ENCODE data around the gene PLA2G2C.

DNA sequence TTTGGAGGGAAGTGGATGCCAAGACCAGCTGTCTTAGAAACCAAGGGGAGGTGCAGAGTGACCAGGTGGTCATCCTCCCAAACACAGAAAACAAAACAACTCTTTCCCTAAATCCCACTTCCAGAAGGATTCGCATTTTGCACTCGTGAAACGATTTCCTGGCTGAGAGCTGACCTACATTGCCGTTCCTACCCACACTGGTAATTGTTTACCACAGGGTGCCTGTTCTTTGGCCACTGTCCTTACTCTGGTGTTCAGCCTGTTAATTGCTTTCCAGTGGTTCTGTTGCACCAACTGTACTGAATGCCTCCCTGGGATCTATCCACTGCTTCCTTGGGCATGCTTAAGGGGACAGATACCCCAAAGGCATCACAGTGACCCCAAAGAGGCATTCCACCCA lies 23.2 kb upstream of the PLA2G2C start:
- TF ChIP-seq, protein P1, sequence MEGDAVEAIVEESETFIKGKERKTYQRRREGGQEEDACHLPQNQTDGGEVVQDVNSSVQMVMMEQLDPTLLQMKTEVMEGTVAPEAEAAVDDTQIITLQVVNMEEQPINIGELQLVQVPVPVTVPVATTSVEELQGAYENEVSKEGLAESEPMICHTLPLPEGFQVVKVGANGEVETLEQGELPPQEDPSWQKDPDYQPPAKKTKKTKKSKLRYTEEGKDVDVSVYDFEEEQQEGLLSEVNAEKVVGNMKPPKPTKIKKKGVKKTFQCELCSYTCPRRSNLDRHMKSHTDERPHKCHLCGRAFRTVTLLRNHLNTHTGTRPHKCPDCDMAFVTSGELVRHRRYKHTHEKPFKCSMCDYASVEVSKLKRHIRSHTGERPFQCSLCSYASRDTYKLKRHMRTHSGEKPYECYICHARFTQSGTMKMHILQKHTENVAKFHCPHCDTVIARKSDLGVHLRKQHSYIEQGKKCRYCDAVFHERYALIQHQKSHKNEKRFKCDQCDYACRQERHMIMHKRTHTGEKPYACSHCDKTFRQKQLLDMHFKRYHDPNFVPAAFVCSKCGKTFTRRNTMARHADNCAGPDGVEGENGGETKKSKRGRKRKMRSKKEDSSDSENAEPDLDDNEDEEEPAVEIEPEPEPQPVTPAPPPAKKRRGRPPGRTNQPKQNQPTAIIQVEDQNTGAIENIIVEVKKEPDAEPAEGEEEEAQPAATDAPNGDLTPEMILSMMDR (IDR thresholded peaks at IDR 0.05; ENCODE audit: extremely low read depth in 1 of 2, insufficient read depth in 1 of 2, low read depth in 1 of 2, low read length in 2 of 2), result no peak
- TF ChIP-seq EZH2 (IDR thresholded peaks at IDR 0.05; ENCODE audit: borderline replicate concordance, low read depth, low read length, severe bottlenecking) (no peak), JUN (IDR thresholded peaks at IDR 0.05; ENCODE audit: borderline replicate concordance, insufficient read depth, insufficient read length, low read depth) (no peak), POLR2AphosphoS5 (IDR thresholded peaks at IDR 0.05; ENCODE audit: insufficient read depth, low read depth, low read length) (no peak), POLR2A (IDR thresholded peaks at IDR 0.05; ENCODE audit: low read depth, low read length) (no peak), FOS (IDR thresholded peaks at IDR 0.05; ENCODE audit: borderline replicate concordance, insufficient read depth, low read length) (no peak)
- TF ChIP-seq, protein P2, sequence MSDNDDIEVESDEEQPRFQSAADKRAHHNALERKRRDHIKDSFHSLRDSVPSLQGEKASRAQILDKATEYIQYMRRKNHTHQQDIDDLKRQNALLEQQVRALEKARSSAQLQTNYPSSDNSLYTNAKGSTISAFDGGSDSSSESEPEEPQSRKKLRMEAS (IDR thresholded peaks at IDR 0.05; ENCODE audit: insufficient read depth, insufficient read length), result no peak

Measured in endothelial cell of umbilical vein (primary cell).